ENCODE measurements around the gene OR6J1. TPM values are rescaled to one million over a fixed set of nuclear protein-coding genes. Genes with fewer than 3 reads are reported as not detected.

Gene OR6J1
- total and polyA plus RNA-seq, 2 of the 13 experiments (the other 11 are each of a cell fraction or from before 2014, with no cell fraction given) = not detected

DNA sequence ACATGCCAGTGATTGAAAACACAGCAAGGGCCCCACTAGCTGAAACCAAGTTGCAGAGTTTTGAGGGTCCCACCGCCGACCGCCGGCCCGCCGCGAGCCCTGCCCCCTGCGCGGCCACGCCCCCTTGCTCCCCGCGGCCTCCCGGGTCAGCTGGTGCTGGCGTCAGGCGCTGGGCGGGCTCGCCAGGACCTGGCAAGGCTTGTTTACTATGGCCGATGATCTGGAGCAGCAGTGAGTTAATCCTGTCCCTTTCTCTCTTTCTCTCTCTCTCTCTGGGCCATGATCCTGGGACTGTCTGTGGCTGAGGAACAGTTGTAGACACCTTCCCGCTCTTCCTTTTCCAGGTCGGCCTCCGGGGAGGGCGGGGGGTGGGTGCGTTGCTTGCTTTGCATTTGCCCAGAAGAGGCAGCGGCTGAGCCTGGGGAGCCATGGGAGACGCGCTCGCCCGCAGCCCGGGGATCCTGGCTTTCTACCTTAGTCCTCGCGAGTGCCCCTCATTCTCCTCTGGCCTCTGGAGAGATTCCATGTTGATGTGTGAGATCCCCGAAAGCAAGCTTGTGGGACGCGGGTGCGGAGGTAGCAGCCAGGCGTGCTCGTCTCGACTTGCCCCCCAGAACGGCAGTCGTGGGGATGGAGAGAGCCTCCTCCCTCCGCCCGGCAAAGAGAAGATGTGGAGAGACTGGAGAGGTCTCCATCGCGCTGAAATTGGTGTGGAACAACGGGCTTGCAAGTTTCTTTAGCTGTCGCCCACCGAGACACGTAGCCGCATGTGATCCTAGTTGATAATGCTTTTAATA lies 45.9 kb downstream of the OR6J1 start, which contains the start of gene ABHD4 (continued):
- no peak for TF ChIP-seq JUNB (CRISPR knock-in tag; IDR thresholded peaks at IDR 0.05; ENCODE audit: borderline replicate concordance)
- TF ChIP-seq, protein P1, sequence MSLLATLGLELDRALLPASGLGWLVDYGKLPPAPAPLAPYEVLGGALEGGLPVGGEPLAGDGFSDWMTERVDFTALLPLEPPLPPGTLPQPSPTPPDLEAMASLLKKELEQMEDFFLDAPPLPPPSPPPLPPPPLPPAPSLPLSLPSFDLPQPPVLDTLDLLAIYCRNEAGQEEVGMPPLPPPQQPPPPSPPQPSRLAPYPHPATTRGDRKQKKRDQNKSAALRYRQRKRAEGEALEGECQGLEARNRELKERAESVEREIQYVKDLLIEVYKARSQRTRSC (CRISPR knock-in tag; IDR thresholded peaks at IDR 0.05; ENCODE audit: low read depth) = peak; percentile 63; the same call in 1 of the 2 replicates
- 0 out of 2 replicates have a peak, but pooled peaks have one; percentile 95 for TF ChIP-seq ZNF713 (CRISPR knock-in tag; IDR thresholded peaks at IDR 0.05)
- TF ChIP-seq ZC3H13 (CRISPR knock-in tag; IDR thresholded peaks at IDR 0.05) = peak; percentile 91
- TF ChIP-seq AGO1 (IDR thresholded peaks at IDR 0.05; ENCODE audit: low read depth, low read length, poor library complexity, severe bottlenecking) = peak; percentile 73
- TF ChIP-seq RXRA (CRISPR knock-in tag; IDR thresholded peaks at IDR 0.05) = peak; percentile 66
- peak; percentile 68; the same call in 1 of the 2 replicates for TF ChIP-seq REL (CRISPR knock-in tag; conservative IDR thresholded peaks at IDR 0.05)
- TF ChIP-seq ZNF816 (CRISPR knock-in tag; IDR thresholded peaks at IDR 0.05; ENCODE audit: borderline replicate concordance) = no peak; the same call in 1 of the 2 replicates
- TF ChIP-seq ARNTL (CRISPR knock-in tag; IDR thresholded peaks at IDR 0.05) = no peak; the same call in 1 of the 2 replicates
- no peak for TF ChIP-seq EHMT2 (IDR thresholded peaks at IDR 0.05; ENCODE audit: borderline replicate concordance, low read depth, low read length)
- peak; percentile 64 for TF ChIP-seq ZSCAN21 (CRISPR knock-in tag; IDR thresholded peaks at IDR 0.05; ENCODE audit: borderline replicate concordance)
- no peak for TF ChIP-seq ZNF260 (CRISPR knock-in tag; IDR thresholded peaks at IDR 0.05; ENCODE audit: borderline replicate concordance, low read depth)
- peak; percentile 87 for TF ChIP-seq HDAC1 (CRISPR knock-in tag; IDR thresholded peaks at IDR 0.05)
- TF ChIP-seq ZNF891 (CRISPR knock-in tag; IDR thresholded peaks at IDR 0.05) = peak; percentile 97
- TF ChIP-seq SP1 (IDR thresholded peaks at IDR 0.05) = no peak
- TF ChIP-seq SP1 (CRISPR knock-in tag; IDR thresholded peaks at IDR 0.05) = peak; percentile 98
- TF ChIP-seq NCOA5 (CRISPR knock-in tag; IDR thresholded peaks at IDR 0.05) = no peak
- peak; percentile 90 for TF ChIP-seq HNRNPLL (IDR thresholded peaks at IDR 0.05; ENCODE audit: low read depth, low read length, poor library complexity, severe bottlenecking)
- TF ChIP-seq SRSF9 (IDR thresholded peaks at IDR 0.05; ENCODE audit: borderline replicate concordance, insufficient read depth, low read depth, low read length, poor library complexity, severe bottlenecking) = no peak
- no peak for TF ChIP-seq STAG1 (CRISPR knock-in tag; IDR thresholded peaks at IDR 0.05)
- TF ChIP-seq SNRNP70 (IDR thresholded peaks at IDR 0.05; ENCODE audit: low read depth, low read length) = no peak
- TF ChIP-seq, protein P2, sequence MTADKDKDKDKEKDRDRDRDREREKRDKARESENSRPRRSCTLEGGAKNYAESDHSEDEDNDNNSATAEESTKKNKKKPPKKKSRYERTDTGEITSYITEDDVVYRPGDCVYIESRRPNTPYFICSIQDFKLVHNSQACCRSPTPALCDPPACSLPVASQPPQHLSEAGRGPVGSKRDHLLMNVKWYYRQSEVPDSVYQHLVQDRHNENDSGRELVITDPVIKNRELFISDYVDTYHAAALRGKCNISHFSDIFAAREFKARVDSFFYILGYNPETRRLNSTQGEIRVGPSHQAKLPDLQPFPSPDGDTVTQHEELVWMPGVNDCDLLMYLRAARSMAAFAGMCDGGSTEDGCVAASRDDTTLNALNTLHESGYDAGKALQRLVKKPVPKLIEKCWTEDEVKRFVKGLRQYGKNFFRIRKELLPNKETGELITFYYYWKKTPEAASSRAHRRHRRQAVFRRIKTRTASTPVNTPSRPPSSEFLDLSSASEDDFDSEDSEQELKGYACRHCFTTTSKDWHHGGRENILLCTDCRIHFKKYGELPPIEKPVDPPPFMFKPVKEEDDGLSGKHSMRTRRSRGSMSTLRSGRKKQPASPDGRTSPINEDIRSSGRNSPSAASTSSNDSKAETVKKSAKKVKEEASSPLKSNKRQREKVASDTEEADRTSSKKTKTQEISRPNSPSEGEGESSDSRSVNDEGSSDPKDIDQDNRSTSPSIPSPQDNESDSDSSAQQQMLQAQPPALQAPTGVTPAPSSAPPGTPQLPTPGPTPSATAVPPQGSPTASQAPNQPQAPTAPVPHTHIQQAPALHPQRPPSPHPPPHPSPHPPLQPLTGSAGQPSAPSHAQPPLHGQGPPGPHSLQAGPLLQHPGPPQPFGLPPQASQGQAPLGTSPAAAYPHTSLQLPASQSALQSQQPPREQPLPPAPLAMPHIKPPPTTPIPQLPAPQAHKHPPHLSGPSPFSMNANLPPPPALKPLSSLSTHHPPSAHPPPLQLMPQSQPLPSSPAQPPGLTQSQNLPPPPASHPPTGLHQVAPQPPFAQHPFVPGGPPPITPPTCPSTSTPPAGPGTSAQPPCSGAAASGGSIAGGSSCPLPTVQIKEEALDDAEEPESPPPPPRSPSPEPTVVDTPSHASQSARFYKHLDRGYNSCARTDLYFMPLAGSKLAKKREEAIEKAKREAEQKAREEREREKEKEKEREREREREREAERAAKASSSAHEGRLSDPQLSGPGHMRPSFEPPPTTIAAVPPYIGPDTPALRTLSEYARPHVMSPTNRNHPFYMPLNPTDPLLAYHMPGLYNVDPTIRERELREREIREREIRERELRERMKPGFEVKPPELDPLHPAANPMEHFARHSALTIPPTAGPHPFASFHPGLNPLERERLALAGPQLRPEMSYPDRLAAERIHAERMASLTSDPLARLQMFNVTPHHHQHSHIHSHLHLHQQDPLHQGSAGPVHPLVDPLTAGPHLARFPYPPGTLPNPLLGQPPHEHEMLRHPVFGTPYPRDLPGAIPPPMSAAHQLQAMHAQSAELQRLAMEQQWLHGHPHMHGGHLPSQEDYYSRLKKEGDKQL (CRISPR knock-in tag; IDR thresholded peaks at IDR 0.05; ENCODE audit: low read depth) = peak; percentile 51; the same call in 1 of the 2 replicates
- TF ChIP-seq, protein P3, sequence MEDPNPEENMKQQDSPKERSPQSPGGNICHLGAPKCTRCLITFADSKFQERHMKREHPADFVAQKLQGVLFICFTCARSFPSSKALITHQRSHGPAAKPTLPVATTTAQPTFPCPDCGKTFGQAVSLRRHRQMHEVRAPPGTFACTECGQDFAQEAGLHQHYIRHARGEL (CRISPR knock-in tag; IDR thresholded peaks at IDR 0.05) = no peak
- no peak for TF ChIP-seq ATM (IDR thresholded peaks at IDR 0.05; ENCODE audit: borderline replicate concordance)
